Cardiac muscle cell (in vitro differentiated cells and primary cell): Measurements from ENCODE around the gene CPAMD8. TPM values are rescaled to one million over a fixed set of nuclear protein-coding genes. Genes with fewer than 3 reads are reported as not detected.

Experiments used
- DNase-seq, 2 donors: peaks; one replicate each; pipeline versions ENCODE4 v3.0.0 to v3.0.0-alpha.2; 2010 to 2017; ENCODE audit warnings: low read depth in 1 of 2, low spot score in 1 of 2
- H3K27ac ChIP-seq: fragments of 200-600 bp; sonication (generic); 2 replicates; pipeline ENCODE4 v1.5.1; 2016
- H3K27me3 ChIP-seq: fragments of 200-600 bp; sonication (generic); 2 replicates; pipeline ENCODE4 v1.6.0; 2016; ENCODE audit warnings: control low read depth
- H3K36me3 ChIP-seq: fragments of 200-600 bp; sonication (generic); 2 replicates; pipeline ENCODE4 v1.5.1; 2016; ENCODE audit warnings: control low read depth
- H3K4me1 ChIP-seq: fragments of 200-600 bp; sonication (generic); 2 replicates; pipeline ENCODE4 v1.8.1; 2017; ENCODE audit warnings: low read depth, mild to moderate bottlenecking, mixed run types
- H3K4me3 ChIP-seq: fragments of 200-600 bp; sonication (generic); 2 replicates; pipeline ENCODE4 v1.5.1; 2016; ENCODE audit warnings: mild to moderate bottlenecking
- H3K9me3 ChIP-seq: fragments of 200-600 bp; sonication (generic); 2 replicates; pipeline ENCODE4 v1.5.1; 2017; ENCODE audit warnings: low read depth, mild to moderate bottlenecking, control low read depth
- CTCF ChIP-seq: IDR thresholded peaks from 2 replicates; pipeline ENCODE4 v1.5.1; 2012; ENCODE audit warnings: low read depth, mild to moderate bottlenecking, low read length
- polyA plus RNA-seq: library from polyadenylated mRNA; unstranded; fragments of >200 nt; fragmentation: Nextera tagmentation; extraction: Ambion mirVana; gene quantifications from 2 replicates; pipeline ENCODE4 v1.2.1, GENCODE V29; 2016
- total RNA-seq: library from RNA; depleted of rRNA; stranded (reverse); fragments of >200 nt; gene quantifications from 2 replicates; pipeline ENCODE4 v1.2.3, GENCODE V29; 2016

The CPAMD8 gene
- total and polyA plus RNA-seq, 2 experiments from 2014 or later: 18.1 to 53.4 TPM

GRCh38 chr19:17011485-17011884, 15.1 kb downstream of the CPAMD8 start:
- Histone ChIP-seq H3K9me3 (no peaks in the 10 kb centered on the region), H3K4me3 (no peak overlapping the region), H3K27ac (no peak overlapping the region), H3K4me1 (no peaks in the 10 kb centered on the region), H3K36me3 (no peaks in the 10 kb centered on the region), H3K27me3 (no peaks in the 10 kb centered on the region)
- DNase-seq: no peak
- no peak for TF ChIP-seq CTCF

GRCh38 chr19:17006579-17006978, 20.0 kb downstream of the CPAMD8 start:
- H3K9me3 ChIP-seq: no peaks in the 10 kb centered on the region
- no peak overlapping the region for H3K4me3 ChIP-seq
- no peaks in the 10 kb centered on the region for H3K4me1 ChIP-seq
- H3K27ac ChIP-seq: no peak overlapping the region
- H3K36me3 ChIP-seq: no peaks in the 10 kb centered on the region
- DNase-seq: no peak
- no peaks in the 10 kb centered on the region for H3K27me3 ChIP-seq
- no peak for TF ChIP-seq CTCF

- no peaks in the 10 kb centered on the region for H3K4me1 ChIP-seq
- H3K9me3 ChIP-seq: no peaks in the 10 kb centered on the region
- H3K4me3 ChIP-seq: no peak overlapping the region
- no peak for TF ChIP-seq CTCF
- H3K27ac ChIP-seq: no peak overlapping the region
- H3K36me3 ChIP-seq: no peaks in the 10 kb centered on the region
- no peak for DNase-seq
- H3K27me3 ChIP-seq: no peaks in the 10 kb centered on the region
Measured at GRCh38 chr19:17005000-17005399, 21.6 kb downstream of the CPAMD8 start.

GRCh38 chr19:17004386-17004785, 22.2 kb downstream of the CPAMD8 start:
- H3K36me3 ChIP-seq: no peaks in the 10 kb centered on the region
- no peak for DNase-seq
- TF ChIP-seq CTCF: no peak
- H3K9me3 ChIP-seq: no peaks in the 10 kb centered on the region
- no peaks in the 10 kb centered on the region for H3K27me3 ChIP-seq
- no peak overlapping the region for H3K4me3 ChIP-seq
- H3K27ac ChIP-seq: no peak overlapping the region
- no peaks in the 10 kb centered on the region for H3K4me1 ChIP-seq

GRCh38 chr19:17002455-17002854, 24.2 kb downstream of the CPAMD8 start:
- Histone ChIP-seq H3K4me3 (no peak overlapping the region), H3K27me3 (no peaks in the 10 kb centered on the region), H3K9me3 (no peaks in the 10 kb centered on the region), H3K27ac (no peak overlapping the region), H3K4me1 (no peaks in the 10 kb centered on the region), H3K36me3 (no peaks in the 10 kb centered on the region)
- TF ChIP-seq CTCF: no peak
- DNase-seq: no peak

GRCh38 chr19:17001603-17002183, 24.9 kb downstream of the CPAMD8 start:
- Histone ChIP-seq H3K4me1 (no peaks in the 10 kb centered on the region), H3K27ac (no peak overlapping the region), H3K27me3 (no peaks in the 10 kb centered on the region), H3K9me3 (no peaks in the 10 kb centered on the region), H3K36me3 (no peaks in the 10 kb centered on the region), H3K4me3 (no peak overlapping the region)
- DNase-seq: no peak
- TF ChIP-seq CTCF: no peak
